ENCODE results near the gene OR7G1. TPM values are rescaled to one million over a fixed set of nuclear protein-coding genes. Genes with fewer than 3 reads are reported as not detected.
A peak's percentile ranks its signal among the peaks of the same experiment; 100 is the strongest.

OR7G1 gene
- polyA plus RNA-seq, 2 donors, result not detected

GRCh38 chr19:9146882-9147281 is 31.3 kb upstream of the OR7G1 start:
- WGBS, 2 donors, result 100% methylated on average over 1 of the region's 1 CpG
- H3K27me3 ChIP-seq (ENCODE audit: control insufficient read depth in 1 of 2, insufficient read depth in 2 of 2, low read length in 2 of 2), result no peaks in the 10 kb centered on the region
- no peak overlapping the region for H3K27ac ChIP-seq (ENCODE audit: low read depth in 2 of 2, low read length in 1 of 2)
- peaks cover 8 to 9% of the 10 kb centered on the region in 2 donors for H3K9me3 ChIP-seq (ENCODE audit: control insufficient read depth in 2 of 2, insufficient read depth in 1 of 2, low read depth in 1 of 2, low read length in 1 of 2)
- peaks cover 3 to 4% of the 10 kb centered on the region in 2 donors for H3K36me3 ChIP-seq (ENCODE audit: control insufficient read depth in 2 of 2, insufficient read depth in 2 of 2, low read length in 1 of 2)
- H3K4me3 ChIP-seq (ENCODE audit: low read depth in 1 of 2, low read length in 2 of 2), result no peak overlapping the region
- H3K4me1 ChIP-seq (ENCODE audit: control insufficient read depth in 2 of 2, insufficient read depth in 2 of 2, low read length in 1 of 2), result peaks cover 2 to 7% of the 10 kb centered on the region in 2 donors

- peaks cover 7 to 8% of the 10 kb centered on the region in 2 donors for H3K9me3 ChIP-seq (ENCODE audit: control insufficient read depth in 2 of 2, insufficient read depth in 1 of 2, low read depth in 1 of 2, low read length in 1 of 2)
- H3K27me3 ChIP-seq (ENCODE audit: control insufficient read depth in 1 of 2, insufficient read depth in 2 of 2, low read length in 2 of 2), result no peaks in the 10 kb centered on the region
- peaks cover 3 to 4% of the 10 kb centered on the region in 2 donors for H3K36me3 ChIP-seq (ENCODE audit: control insufficient read depth in 2 of 2, insufficient read depth in 2 of 2, low read length in 1 of 2)
- H3K4me3 ChIP-seq (ENCODE audit: low read depth in 1 of 2, low read length in 2 of 2), result no peak overlapping the region
- WGBS, 2 donors, result 95 to 97% methylated on average over 5 of the region's 5 CpGs
- no peak overlapping the region for H3K27ac ChIP-seq (ENCODE audit: low read depth in 2 of 2, low read length in 1 of 2)
- H3K4me1 ChIP-seq (ENCODE audit: control insufficient read depth in 2 of 2, insufficient read depth in 2 of 2, low read length in 1 of 2), result peaks cover under 1 to 2% of the 10 kb centered on the region in 2 donors
Measured at GRCh38 chr19:9144920-9145319, 29.4 kb upstream of the OR7G1 start.

DNA sequence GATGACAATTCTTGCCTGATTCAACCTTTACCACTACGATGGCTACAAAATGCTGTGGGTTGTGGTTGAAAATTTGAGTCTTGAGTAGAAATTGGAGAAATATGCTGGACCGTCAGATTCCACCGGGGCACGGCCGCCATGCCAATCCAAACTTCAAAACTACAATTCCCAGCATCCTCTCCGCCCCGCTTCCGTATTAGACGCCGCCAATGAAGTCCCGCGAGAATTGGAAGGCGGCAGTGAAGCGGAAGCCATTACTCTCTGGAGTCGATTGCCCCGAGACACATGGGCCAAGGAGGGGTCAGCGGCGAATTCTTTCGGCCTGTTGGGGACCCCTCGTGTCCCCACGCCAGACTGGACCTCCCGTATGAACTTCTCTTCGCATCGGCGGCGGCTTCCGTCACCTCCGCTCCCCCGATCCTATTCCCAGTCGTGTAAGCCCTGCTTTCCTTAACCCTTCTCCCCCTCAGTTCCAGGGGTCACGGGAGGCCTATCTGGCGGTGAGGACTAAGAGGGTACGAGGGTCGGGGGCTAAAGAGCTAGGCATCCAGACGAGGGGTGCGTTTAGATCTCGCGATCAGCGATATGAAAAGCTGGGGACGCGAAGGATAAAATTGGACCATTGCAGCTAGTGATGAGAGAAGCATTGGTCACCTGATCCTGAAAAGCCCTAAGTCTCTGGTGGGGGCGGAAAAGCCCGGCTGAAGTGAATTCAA is 24.8 kb upstream of the OR7G1 start, which contains the start of gene ZNF317:
Gene ZNF317 (plus strand): TSS at position 239 of the 716 bp plus-strand sequence. CDS start 15,620 bp downstream, outside the sequence.
- WGBS, 2 donors, result 0% methylated on average over 43 of the region's 43 CpGs
- H3K4me3 ChIP-seq (ENCODE audit: low read depth in 1 of 2, low read length in 2 of 2), result peak within 1 kb of the TSS; percentile 93 to 100
- peak within 1 kb of the TSS; percentile 79 to 92 for H3K27ac ChIP-seq (ENCODE audit: low read depth in 2 of 2, low read length in 1 of 2)
- H3K36me3 ChIP-seq (ENCODE audit: control insufficient read depth in 2 of 2, insufficient read depth in 2 of 2, low read length in 1 of 2), result no peaks in the 10 kb centered on the region
- H3K27me3 ChIP-seq (ENCODE audit: control insufficient read depth in 1 of 2, insufficient read depth in 2 of 2, low read length in 2 of 2), result no peaks in the 10 kb centered on the region
- peaks cover 4% of the 10 kb centered on the region in 2 donors for H3K9me3 ChIP-seq (ENCODE audit: control insufficient read depth in 2 of 2, insufficient read depth in 1 of 2, low read depth in 1 of 2, low read length in 1 of 2)
- H3K4me1 ChIP-seq (ENCODE audit: control insufficient read depth in 2 of 2, insufficient read depth in 2 of 2, low read length in 1 of 2), result no peaks in the 10 kb centered on the region

DNA sequence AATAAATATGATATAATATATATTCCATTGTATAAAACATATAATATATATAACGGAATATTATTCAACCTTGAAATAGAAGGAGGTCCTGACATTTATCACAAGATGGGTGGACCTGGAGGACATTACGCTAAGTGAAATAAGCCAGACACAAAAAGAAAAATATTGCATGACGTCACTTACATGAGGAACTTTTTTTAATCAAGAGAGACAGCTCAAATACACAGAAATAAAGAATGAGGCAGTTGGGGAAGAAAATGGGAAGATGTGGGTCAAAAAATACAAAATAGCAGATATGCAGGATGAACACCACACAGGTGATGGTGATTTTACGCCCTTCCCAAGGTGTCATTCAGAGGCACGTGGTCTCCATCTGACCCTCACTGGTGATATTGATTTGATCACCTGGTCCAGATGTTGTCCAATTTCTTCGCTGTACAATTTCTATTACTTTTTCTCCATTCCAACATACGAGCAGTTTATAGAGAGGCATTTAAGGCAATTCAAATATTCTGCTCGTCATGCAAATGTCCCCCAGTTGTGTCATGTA is 24.1 kb upstream of the OR7G1 start:
- Histone ChIP-seq H3K9me3 (ENCODE audit: control insufficient read depth in 2 of 2, insufficient read depth in 1 of 2, low read depth in 1 of 2, low read length in 1 of 2) (no peaks in the 10 kb centered on the region), H3K27me3 (ENCODE audit: control insufficient read depth in 1 of 2, insufficient read depth in 2 of 2, low read length in 2 of 2) (no peaks in the 10 kb centered on the region), H3K27ac (ENCODE audit: low read depth in 2 of 2, low read length in 1 of 2) (no peak overlapping the region), H3K36me3 (ENCODE audit: control insufficient read depth in 2 of 2, insufficient read depth in 2 of 2, low read length in 1 of 2) (no peaks in the 10 kb centered on the region), H3K4me1 (ENCODE audit: control insufficient read depth in 2 of 2, insufficient read depth in 2 of 2, low read length in 1 of 2) (no peaks in the 10 kb centered on the region), H3K4me3 (ENCODE audit: low read depth in 1 of 2, low read length in 2 of 2) (peak overlapping the region; percentile 93 to 100)
- 27 to 30% methylated on average over 8 of the region's 8 CpGs for WGBS, 2 donors

- Histone ChIP-seq H3K27me3 (ENCODE audit: control insufficient read depth in 1 of 2, insufficient read depth in 2 of 2, low read length in 2 of 2) (no peaks in the 10 kb centered on the region), H3K4me1 (ENCODE audit: control insufficient read depth in 2 of 2, insufficient read depth in 2 of 2, low read length in 1 of 2) (no peaks in the 10 kb centered on the region), H3K9me3 (ENCODE audit: control insufficient read depth in 2 of 2, insufficient read depth in 1 of 2, low read depth in 1 of 2, low read length in 1 of 2) (no peaks in the 10 kb centered on the region), H3K4me3 (ENCODE audit: low read depth in 1 of 2, low read length in 2 of 2) (no peak overlapping the region), H3K36me3 (ENCODE audit: control insufficient read depth in 2 of 2, insufficient read depth in 2 of 2, low read length in 1 of 2) (no peaks in the 10 kb centered on the region), H3K27ac (ENCODE audit: low read depth in 2 of 2, low read length in 1 of 2) (no peak overlapping the region)
- 56 to 61% methylated on average over 5 of the region's 5 CpGs for WGBS, 2 donors
Measured at GRCh38 chr19:9132422-9132821, 16.9 kb upstream of the OR7G1 start.

DNA sequence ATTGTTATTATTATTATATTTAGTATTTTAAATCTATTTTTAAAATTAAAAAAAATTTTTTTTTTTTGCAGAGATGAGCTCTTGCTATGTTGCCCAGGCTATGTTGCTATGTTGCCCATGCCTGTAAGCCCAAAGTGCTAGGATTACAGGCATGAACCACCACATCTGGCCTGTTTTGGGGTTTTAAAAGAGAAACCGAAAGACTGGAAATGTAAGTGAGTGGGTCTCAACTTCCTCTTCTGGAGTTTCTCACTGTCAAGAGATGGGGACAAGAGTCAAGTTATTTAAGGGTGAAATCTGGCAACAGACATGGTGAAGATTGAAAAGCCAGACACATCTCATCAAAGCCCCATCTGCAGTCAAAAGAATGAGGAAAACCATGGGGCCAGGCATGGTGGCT is 15.4 kb upstream of the OR7G1 start:
- WGBS, 2 donors, result 55 to 71% methylated on average over 1 of the region's 1 CpG
- Histone ChIP-seq H3K27me3 (ENCODE audit: control insufficient read depth in 1 of 2, insufficient read depth in 2 of 2, low read length in 2 of 2) (no peaks in the 10 kb centered on the region), H3K36me3 (ENCODE audit: control insufficient read depth in 2 of 2, insufficient read depth in 2 of 2, low read length in 1 of 2) (no peaks in the 10 kb centered on the region), H3K4me1 (ENCODE audit: control insufficient read depth in 2 of 2, insufficient read depth in 2 of 2, low read length in 1 of 2) (no peaks in the 10 kb centered on the region), H3K4me3 (ENCODE audit: low read depth in 1 of 2, low read length in 2 of 2) (no peak overlapping the region), H3K9me3 (ENCODE audit: control insufficient read depth in 2 of 2, insufficient read depth in 1 of 2, low read depth in 1 of 2, low read length in 1 of 2) (no peaks in the 10 kb centered on the region), H3K27ac (ENCODE audit: low read depth in 2 of 2, low read length in 1 of 2) (no peak overlapping the region)

DNA sequence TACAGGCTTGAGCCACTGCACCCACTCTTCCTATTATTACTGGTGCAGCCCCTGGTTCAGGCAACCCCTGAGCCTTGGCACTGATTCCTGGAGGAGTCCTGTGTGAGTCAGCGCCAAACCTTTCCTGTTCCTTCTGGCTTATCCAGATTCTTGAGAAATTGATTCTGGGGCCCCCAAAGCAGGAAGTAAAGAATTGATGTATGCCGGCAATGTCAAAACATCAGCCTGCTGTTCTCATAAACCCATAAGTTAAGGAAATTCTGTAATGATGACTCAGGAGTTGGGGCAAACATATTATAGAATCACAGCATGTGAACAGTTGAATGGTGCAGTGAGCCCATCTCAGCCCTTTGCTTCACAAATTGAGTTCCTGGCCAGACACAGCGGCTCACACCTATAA is 12.6 kb upstream of the OR7G1 start:
- no peaks in the 10 kb centered on the region for H3K4me1 ChIP-seq (ENCODE audit: control insufficient read depth in 2 of 2, insufficient read depth in 2 of 2, low read length in 1 of 2)
- no peak overlapping the region for H3K4me3 ChIP-seq (ENCODE audit: low read depth in 1 of 2, low read length in 2 of 2)
- no peaks in the 10 kb centered on the region for H3K9me3 ChIP-seq (ENCODE audit: control insufficient read depth in 2 of 2, insufficient read depth in 1 of 2, low read depth in 1 of 2, low read length in 1 of 2)
- H3K27me3 ChIP-seq (ENCODE audit: control insufficient read depth in 1 of 2, insufficient read depth in 2 of 2, low read length in 2 of 2), result no peaks in the 10 kb centered on the region
- WGBS, 2 donors, result 51 to 62% methylated on average over 3 of the region's 3 CpGs
- H3K36me3 ChIP-seq (ENCODE audit: control insufficient read depth in 2 of 2, insufficient read depth in 2 of 2, low read length in 1 of 2), result no peaks in the 10 kb centered on the region
- H3K27ac ChIP-seq (ENCODE audit: low read depth in 2 of 2, low read length in 1 of 2), result no peak overlapping the region

DNA sequence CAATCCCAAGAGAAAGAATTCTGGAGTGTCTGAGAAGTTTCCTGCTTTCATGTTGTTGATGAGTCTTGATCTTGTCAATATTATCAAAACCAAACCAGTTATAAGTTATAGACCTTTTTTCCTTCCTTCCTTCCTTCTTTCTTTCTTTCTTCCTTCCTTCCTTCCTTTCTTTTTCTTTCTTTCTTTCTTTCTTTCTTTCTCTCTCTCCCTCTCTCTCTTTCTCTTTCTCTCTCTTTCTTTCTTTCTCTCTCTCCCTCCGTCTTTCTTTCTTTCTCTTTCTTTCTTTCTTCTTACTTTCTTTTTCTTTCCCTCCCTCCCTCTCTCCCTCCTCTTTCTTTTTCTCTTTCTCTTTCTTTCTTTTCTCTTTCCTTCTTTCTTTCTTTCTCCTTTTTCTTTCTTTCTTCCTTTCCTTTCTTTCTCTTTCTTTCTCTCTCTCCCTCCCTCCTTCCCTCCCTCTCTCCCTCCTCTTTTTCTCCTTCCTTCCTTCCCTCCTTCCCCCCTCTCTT is 11.4 kb upstream of the OR7G1 start, which contains the start of gene OR7G3:
Gene OR7G3 (minus strand): TSS at position 51 of the 506 bp plus-strand sequence. CDS start 0 bp downstream, at position 51.
- no peak within 1 kb of the TSS for H3K27ac ChIP-seq (ENCODE audit: low read depth in 2 of 2, low read length in 1 of 2)
- H3K4me1 ChIP-seq (ENCODE audit: control insufficient read depth in 2 of 2, insufficient read depth in 2 of 2, low read length in 1 of 2), result no peaks in the 10 kb centered on the region
- no peaks in the 10 kb centered on the region for H3K27me3 ChIP-seq (ENCODE audit: control insufficient read depth in 1 of 2, insufficient read depth in 2 of 2, low read length in 2 of 2)
- 74% methylated on average over 1 of the region's 1 CpG for WGBS, 2 donors
- no peaks in the 10 kb centered on the region for H3K9me3 ChIP-seq (ENCODE audit: control insufficient read depth in 2 of 2, insufficient read depth in 1 of 2, low read depth in 1 of 2, low read length in 1 of 2)
- H3K4me3 ChIP-seq (ENCODE audit: low read depth in 1 of 2, low read length in 2 of 2), result no peak within 1 kb of the TSS
- H3K36me3 ChIP-seq (ENCODE audit: control insufficient read depth in 2 of 2, insufficient read depth in 2 of 2, low read length in 1 of 2), result no peaks in the 10 kb centered on the region

- Histone ChIP-seq H3K27me3 (ENCODE audit: control insufficient read depth in 1 of 2, insufficient read depth in 2 of 2, low read length in 2 of 2) (no peaks in the 10 kb centered on the region), H3K27ac (ENCODE audit: low read depth in 2 of 2, low read length in 1 of 2) (no peak overlapping the region), H3K4me3 (ENCODE audit: low read depth in 1 of 2, low read length in 2 of 2) (no peak overlapping the region), H3K4me1 (ENCODE audit: control insufficient read depth in 2 of 2, insufficient read depth in 2 of 2, low read length in 1 of 2) (no peaks in the 10 kb centered on the region), H3K9me3 (ENCODE audit: control insufficient read depth in 2 of 2, insufficient read depth in 1 of 2, low read depth in 1 of 2, low read length in 1 of 2) (no peaks in the 10 kb centered on the region), H3K36me3 (ENCODE audit: control insufficient read depth in 2 of 2, insufficient read depth in 2 of 2, low read length in 1 of 2) (no peaks in the 10 kb centered on the region)
- 54 to 55% methylated on average over 5 of the region's 5 CpGs for WGBS, 2 donors
Measured at GRCh38 chr19:9116547-9116946, 984 bp upstream of the OR7G1 start.

All from esophagus (tissue), 2 donors.